ENCODE data around the gene RNF212. TPM values are rescaled to one million over a fixed set of nuclear protein-coding genes. Genes with fewer than 3 reads are reported as not detected.
"Not testable (repeated sequence)": the region's sequence is repeated elsewhere in the genome, so short reads cannot be mapped to it uniquely, and the experiment has no call there.

Gene RNF212
- total and polyA plus RNA-seq, 8 donors = 1.3 to 4.8 (median 2.6) TPM; not detected in 4

DNA sequence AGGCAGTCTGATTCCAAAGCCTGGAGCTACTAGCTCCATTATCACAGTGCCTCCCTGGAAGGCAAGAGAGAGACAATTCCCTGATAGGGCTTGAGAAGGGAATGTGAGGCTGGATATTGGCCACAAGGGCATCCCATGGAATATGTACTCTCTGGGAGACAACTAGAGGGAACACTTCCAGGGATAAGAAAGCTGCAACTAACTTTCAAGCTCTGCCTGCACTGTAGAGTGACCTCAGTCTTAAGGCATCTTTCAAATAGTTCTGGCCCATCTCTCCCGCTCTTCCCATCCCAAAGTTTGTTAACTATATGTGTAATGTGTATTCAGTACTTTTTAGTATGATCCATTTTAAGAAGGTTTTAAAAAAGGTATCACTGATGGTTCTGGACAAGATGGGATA is 13.1 kb upstream of the RNF212 start:
- no peaks in the 10 kb centered on the region for H3K9me3 ChIP-seq
- H3K4me3 ChIP-seq = no peak overlapping the region
- whole genome bisulfite sequencing, 5 donors = 55 to 88% (median 74%) methylated on average over 1 of the region's 1 CpG
- H3K27me3 ChIP-seq = peaks cover 0 to 10% (median 0%) of the 10 kb centered on the region in 3 donors
- H3K27ac ChIP-seq = no peak overlapping the region
- H3K4me1 ChIP-seq = peaks cover 0 to 11% (median 2%) of the 10 kb centered on the region in 4 donors
- DNase-seq = peak in 1 of 2 donors; percentile 23
- H3K36me3 ChIP-seq = no peaks in the 10 kb centered on the region
- intact Hi-C loops (cut with DNase I; ENCODE audit: low total_unique reads) = no loop called here
- no peak for TF ChIP-seq POLR2AphosphoS5 (IDR thresholded peaks at IDR 0.05)
- TF ChIP-seq EP300 (IDR thresholded peaks at IDR 0.05) = no peak
- no peak for TF ChIP-seq POLR2A (IDR thresholded peaks at IDR 0.05)
- no peak for TF ChIP-seq CTCF (IDR thresholded peaks at IDR 0.05)

- intact Hi-C loops (cut with DNase I; ENCODE audit: low total_unique reads); H3K4me1 ChIP-seq; H3K9me3 ChIP-seq; H3K27me3 ChIP-seq; DNase-seq; H3K36me3 ChIP-seq; H3K4me3 ChIP-seq; H3K27ac ChIP-seq: not testable (repeated sequence)
- 92 to 100% (median 96%) methylated on average over 3 to 4 of the region's 4 CpGs for WGBS, 5 donors
Measured at GRCh38 chr4:1125466-1125865, 12.1 kb upstream of the RNF212 start.

DNA sequence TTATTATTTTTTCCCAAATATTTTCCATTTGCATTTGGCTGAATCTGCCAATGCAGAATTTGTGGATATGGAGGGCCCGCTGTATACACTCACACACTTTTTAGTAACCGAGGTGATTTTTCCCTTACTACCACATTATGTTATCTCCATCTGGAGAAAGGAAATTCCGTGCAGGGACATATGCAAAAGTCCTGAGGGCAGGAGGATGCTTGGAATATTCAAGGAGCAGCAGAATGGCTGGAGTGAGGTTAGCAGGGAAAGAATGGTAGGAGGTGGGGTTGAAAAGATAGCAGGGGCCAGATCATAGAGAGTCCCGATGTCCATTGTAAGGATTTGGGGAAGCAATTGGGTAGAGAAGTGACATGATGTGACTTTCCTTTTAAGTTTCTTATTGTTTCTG is 11.5 kb upstream of the RNF212 start:
- Histone ChIP-seq H3K9me3 (no peaks in the 10 kb centered on the region), H3K27me3 (peaks cover 0 to 10% (median 0%) of the 10 kb centered on the region in 3 donors), H3K4me1 (no peaks in the 10 kb centered on the region), H3K27ac (no peak overlapping the region), H3K36me3 (no peaks in the 10 kb centered on the region), H3K4me3 (no peak overlapping the region)
- no peak for TF ChIP-seq POLR2A (IDR thresholded peaks at IDR 0.05)
- TF ChIP-seq CTCF (IDR thresholded peaks at IDR 0.05) = no peak
- no peak for TF ChIP-seq POLR2AphosphoS5 (IDR thresholded peaks at IDR 0.05)
- no peak for TF ChIP-seq EP300 (IDR thresholded peaks at IDR 0.05)
- DNase-seq = no peak
- intact Hi-C loops (cut with DNase I; ENCODE audit: low total_unique reads) = no loop called here
- WGBS, 5 donors = 78 to 81% (median 79%) methylated on average over 4 of the region's 4 CpGs

DNA sequence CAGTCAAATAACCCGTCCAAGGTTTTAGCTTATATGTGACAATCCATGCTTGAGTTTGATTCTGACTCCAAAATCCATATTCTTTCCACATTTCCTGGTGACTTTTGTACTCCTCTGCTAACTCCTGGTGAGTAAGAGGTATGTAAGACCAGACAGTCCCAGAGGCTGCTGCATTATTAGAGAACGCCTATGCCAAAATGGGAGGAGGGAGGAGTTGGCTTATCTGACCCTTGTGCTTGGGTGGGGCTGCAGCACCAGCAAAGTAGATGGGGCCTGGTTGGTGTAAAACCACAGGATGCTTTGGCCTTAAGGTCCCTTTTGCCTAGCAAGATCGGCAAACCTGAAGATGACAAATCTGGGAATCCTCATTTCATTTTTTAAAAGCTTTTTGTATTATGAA is 9.1 kb upstream of the RNF212 start:
- no peak overlapping the region for H3K27ac ChIP-seq
- H3K9me3 ChIP-seq = no peaks in the 10 kb centered on the region
- intact Hi-C loops (cut with DNase I; ENCODE audit: low total_unique reads) = no loop called here
- WGBS, 5 donors = 78 to 85% (median 83%) methylated on average over 3 of the region's 3 CpGs
- DNase-seq = no peak
- H3K36me3 ChIP-seq = no peaks in the 10 kb centered on the region
- peaks cover 0 to 5% (median 0%) of the 10 kb centered on the region in 3 donors for H3K27me3 ChIP-seq
- TF ChIP-seq EP300 (IDR thresholded peaks at IDR 0.05) = no peak
- no peak for TF ChIP-seq POLR2A (IDR thresholded peaks at IDR 0.05)
- no peak for TF ChIP-seq CTCF (IDR thresholded peaks at IDR 0.05)
- TF ChIP-seq POLR2AphosphoS5 (IDR thresholded peaks at IDR 0.05) = no peak
- H3K4me3 ChIP-seq = no peak overlapping the region
- H3K4me1 ChIP-seq = no peaks in the 10 kb centered on the region

GRCh38 chr4:1116838-1117237 is 3.5 kb upstream of the RNF212 start:
- Histone ChIP-seq H3K27ac (no peak overlapping the region), H3K36me3 (no peaks in the 10 kb centered on the region), H3K4me1 (peaks cover 0 to 8% (median 5%) of the 10 kb centered on the region in 4 donors), H3K27me3 (peaks cover 0 to 42% (median 15%) of the 10 kb centered on the region in 3 donors), H3K4me3 (no peak overlapping the region), H3K9me3 (no peaks in the 10 kb centered on the region)
- 31 to 53% (median 34%) methylated on average over 1 of the region's 1 CpG for WGBS, 5 donors
- intact Hi-C loops (cut with DNase I; ENCODE audit: low total_unique reads) = no loop called here
- TF ChIP-seq POLR2A (IDR thresholded peaks at IDR 0.05) = no peak
- no peak for TF ChIP-seq EP300 (IDR thresholded peaks at IDR 0.05)
- no peak for TF ChIP-seq CTCF (IDR thresholded peaks at IDR 0.05)
- no peak for TF ChIP-seq POLR2AphosphoS5 (IDR thresholded peaks at IDR 0.05)
- no peak for DNase-seq

All from stomach (tissue), 9 donors.